Renal pelvis (tissue), 12 donors: ENCODE data around the gene ARRDC2. TPM values are rescaled to one million over a fixed set of nuclear protein-coding genes. Genes with fewer than 3 reads are reported as not detected.

Experiments used
- DNase-seq: peaks from one replicate; pipeline ENCODE4 v3.0.0-alpha.2; 2013
- long read RNA-seq, 16 experiments: transcript quantifications; one replicate each; lab custom pipeline, GENCODE V29; 2026
- polyA plus RNA-seq, 3 donors: library from polyadenylated mRNA; unstranded; fragments of 120-200 nt; gene quantifications; one replicate each; pipeline ENCODE4 v1.2.1, GENCODE V29; 2013; ENCODE audit not compliant: insufficient read length in 3 of 3

ARRDC2 gene
- 1 to 10 TPM; 3.9 to 4.7 (median 4.0) TPM for polyA plus RNA-seq
- long read RNA-seq, donor 1, partial matches to known transcripts, result 0 of 2 reads
- long read RNA-seq, donor 1, other reads (novel, unspliced or antisense), result 0 of 2 reads
- long read RNA-seq, donor 2, result 0 reads
- long read RNA-seq, donor 3, partial matches to known transcripts, result 0 of 2 reads
- long read RNA-seq, donor 3, other reads (novel, unspliced or antisense), result 0 of 2 reads
- long read RNA-seq, donor 4, result 0 reads
- long read RNA-seq, donor 5, partial matches to known transcripts, result 0 of 1 reads
- long read RNA-seq, donor 5, other reads (novel, unspliced or antisense), result 0 of 1 reads
- long read RNA-seq, donor 6, partial matches to known transcripts, result 0 of 2 reads
- long read RNA-seq, donor 6, other reads (novel, unspliced or antisense), result 0 of 2 reads
- long read RNA-seq, donor 7, partial matches to known transcripts, result 0 of 2 reads
- long read RNA-seq, donor 7, other reads (novel, unspliced or antisense), result 0 of 2 reads
- long read RNA-seq, donor 8, result 0 reads
- long read RNA-seq, donor 9, partial matches to known transcripts, result 0 of 1 reads
- long read RNA-seq, donor 9, other reads (novel, unspliced or antisense), result 0 of 1 reads
- long read RNA-seq, donor 10, partial matches to known transcripts, result 0 of 1 reads
- long read RNA-seq, donor 10, other reads (novel, unspliced or antisense), result 0 of 1 reads
- long read RNA-seq, donor 11, partial matches to known transcripts, result 0 of 1 reads
- long read RNA-seq, donor 11, other reads (novel, unspliced or antisense), result 0 of 1 reads
- long read RNA-seq, donor 12, partial matches to known transcripts, result 0 of 1 reads
- long read RNA-seq, donor 12, other reads (novel, unspliced or antisense), result 0 of 1 reads
- long read RNA-seq, donor 13, result 0 reads
- long read RNA-seq, donor 14, result 0 reads
- long read RNA-seq, donor 15, result 0 reads
- long read RNA-seq, donor 16, partial matches to known transcripts, result 0 of 3 reads
- long read RNA-seq, donor 16, other reads (novel, unspliced or antisense), result 0 of 3 reads

DNA sequence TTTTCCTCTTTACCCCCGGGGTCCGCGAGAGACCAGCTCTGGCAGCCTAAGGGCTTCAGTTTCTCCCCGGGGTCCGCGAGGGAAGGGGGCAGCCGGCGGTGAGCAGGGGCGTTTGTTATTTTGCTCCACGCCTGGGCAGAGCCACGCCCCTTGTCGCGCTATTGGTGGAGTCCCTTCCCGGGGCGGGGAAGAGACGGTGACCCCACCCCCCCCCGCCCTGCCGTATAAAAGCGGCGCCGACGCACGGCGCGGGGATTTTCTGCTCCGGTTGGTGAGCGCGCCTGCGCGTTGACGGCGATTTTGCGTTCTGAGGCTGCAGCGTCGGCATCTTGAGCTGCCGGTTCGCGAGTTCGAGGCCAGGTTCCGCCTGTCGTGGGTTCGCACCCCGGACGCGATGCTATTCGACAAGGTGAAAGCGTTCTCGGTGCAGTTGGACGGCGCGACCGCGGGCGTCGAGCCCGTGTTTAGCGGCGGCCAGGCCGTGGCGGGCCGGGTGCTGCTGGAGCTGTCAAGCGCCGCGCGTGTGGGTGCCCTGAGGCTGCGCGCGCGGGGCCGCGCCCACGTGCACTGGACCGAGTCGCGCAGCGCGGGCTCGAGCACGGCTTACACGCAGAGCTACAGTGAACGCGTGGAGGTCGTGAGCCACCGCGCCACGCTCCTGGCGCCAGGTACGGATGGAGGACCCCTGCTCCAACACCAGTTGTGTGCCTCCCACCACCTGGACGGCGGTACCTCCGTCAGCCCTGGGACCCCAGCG lies at the start of gene ARRDC2:
ARRDC2 (plus strand) TSS at position 254 of the 757 bp plus-strand sequence; CDS start at position 395, 141 bp downstream.
- peak; percentile 95 for DNase-seq

DNA sequence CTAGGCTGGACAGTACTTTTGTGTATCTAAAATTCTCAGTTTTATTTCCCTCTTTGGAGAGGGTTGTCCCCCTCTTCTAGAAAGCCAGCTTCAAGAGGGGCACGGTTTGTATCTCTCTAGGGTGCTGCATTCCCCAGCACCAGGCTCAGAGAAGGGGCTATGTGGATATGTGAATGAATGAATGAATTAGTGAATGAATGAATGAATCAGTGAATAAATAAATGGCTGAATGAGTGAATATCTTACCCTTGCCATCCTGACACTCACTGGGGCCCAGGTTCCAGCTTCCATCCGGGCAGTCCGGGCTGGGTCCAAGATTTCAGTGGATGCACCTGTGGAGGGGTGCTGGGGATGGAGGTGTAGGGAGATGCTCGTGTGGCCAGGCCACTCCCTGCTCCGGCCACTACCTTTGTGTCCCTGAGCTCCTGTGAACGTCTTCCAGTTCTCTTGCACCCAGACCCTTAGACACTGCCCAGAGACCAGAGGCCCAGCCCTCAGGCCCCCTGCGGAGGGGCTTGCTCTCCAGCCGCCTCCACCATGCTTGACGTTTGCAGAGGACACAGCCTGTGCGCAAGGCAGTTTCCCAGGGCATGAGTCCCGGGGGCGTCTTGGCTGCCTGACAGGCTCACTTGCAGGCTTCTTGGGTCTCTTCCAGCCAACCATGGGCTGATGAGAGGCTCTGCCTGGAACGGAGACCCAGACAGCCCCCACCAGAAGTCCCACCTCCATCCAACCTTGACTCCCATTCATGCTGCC lies 43.9 kb upstream of the ARRDC2 start:
- DNase-seq, result no peak

DNA sequence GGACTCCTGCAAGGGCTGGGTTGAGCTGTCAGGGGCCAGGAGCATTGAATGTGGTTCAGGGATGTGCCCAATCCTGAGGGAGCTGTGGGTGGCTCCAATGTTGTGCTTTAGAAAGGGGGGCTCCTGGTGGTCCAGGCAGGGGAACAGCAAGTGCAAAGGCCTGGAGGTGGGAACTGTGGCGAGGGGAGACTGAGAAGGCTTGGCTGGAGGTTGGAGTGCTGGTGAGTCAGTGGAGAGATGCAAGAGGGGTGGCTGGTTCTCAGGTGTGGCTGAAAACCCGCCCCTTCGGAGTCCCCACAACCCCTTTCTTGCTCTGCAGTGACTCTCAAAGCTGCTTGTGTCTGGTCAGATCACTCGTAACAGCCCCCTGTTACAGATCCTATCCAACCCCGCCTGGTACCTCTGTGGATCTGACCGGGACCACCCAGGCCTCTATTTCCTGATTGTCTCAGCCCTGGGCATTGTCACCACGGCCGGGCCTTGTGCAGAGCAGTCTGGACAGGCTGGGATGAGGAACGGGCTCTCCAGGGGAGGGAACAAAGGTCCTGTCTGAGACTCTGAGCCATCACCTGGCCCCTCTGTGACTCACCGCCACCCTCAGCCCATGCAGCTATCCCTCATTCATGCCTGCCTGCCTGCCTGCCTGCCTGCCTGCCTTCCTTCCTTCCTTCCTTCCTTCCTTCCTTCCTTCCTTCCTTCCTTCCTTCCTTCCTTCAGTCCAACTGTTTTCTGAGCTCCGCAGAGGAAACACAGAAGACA lies 42.4 kb upstream of the ARRDC2 start:
- DNase-seq, result no peak

DNA sequence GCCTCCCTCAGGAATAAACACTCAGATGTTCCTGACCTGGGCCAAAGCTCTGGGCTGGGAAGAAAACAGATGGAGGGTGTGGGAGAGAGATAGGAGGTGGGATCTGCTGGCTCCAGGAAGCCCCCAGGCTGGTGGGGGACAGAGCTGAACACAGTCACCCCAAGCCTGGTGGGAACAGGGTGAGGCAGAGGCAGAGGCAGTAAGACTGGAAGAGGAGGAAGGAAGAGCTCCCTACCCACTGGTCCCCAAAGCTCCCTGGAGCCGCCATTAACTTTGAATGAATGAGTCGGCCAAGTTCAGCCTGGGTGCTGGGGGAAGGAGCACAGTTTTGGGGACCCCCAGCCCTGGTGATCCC lies 41.9 kb upstream of the ARRDC2 start:
- DNase-seq, result no peak

DNA sequence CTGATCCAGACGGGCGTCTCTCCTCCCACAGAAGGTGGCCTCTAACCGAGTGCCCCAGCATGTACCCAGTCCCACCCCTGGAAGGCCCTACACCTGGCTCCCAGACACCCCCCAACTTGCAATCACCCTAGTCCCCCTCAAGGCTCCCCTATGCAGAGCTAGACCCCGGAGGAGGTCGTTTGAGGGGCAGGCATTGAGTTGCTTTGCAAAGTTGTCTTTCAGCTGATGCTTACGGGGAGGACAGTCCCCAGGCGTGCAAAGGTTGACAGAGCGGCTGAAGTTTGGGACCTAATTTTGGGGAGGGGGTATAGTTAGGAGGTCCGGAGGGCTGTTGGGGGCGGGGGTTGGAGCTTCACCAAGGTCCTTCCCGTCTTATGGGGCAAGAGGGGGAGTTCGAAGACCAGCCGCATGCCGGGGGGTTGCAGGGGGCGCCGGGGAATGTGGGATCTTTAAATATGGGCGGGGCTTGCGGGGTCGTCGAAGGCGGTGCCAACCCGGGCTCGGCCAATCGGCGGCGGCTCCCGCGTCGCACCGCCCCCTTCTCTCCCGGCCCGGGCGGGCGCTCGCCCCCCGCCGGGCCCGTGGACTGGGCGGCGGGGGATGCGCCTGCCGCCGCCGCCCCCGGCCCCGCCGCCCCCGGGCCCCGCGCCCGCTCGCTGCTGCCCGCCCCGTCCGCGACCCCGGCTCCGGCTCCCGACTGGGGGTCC lies 41.3 kb upstream of the ARRDC2 start, which contains the start of gene KCNN1:
KCNN1 (plus strand) TSS at position 558 of the 707 bp plus-strand sequence. CDS start 6,782 bp downstream, outside the sequence.
- DNase-seq, result no peak

DNA sequence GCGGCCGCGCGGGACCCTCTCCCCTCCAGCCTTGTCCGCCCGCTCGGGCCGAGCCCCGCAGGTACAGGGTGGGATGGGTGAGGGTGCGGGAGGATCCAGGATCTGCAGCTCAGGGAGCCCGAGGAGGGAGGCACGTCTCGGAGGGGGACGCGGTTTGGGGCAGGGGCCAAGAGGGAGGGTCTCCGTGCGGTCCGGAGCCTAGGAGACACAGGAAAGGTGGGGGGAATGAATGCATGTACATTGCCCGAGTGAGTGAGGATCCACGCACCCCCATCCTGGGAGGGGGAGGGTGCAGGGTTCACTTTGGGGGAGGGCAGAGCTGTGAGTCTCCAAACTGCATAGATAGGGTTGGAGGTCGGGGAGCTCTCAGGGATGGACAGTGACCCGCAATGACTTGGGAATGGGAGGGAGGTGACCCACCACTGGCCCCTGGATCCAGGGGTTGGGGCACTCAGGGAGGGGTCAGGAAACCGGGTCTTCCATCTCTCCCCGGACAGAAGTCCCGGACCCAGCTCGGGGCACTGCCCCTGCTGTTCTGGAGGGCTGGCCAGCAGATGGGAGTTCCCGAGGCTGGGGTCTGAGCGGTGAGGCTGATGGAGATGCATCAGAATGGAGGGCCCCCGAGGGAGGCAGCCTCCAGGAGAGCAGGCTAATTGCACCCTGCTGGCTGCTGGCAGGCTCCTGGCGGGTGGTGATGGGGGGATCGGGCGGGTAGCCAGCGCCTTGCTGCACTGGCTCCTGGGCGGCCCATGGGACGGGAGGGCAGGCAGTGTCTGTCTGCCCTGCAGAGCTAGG lies 40.5 kb upstream of the ARRDC2 start:
- no peak for DNase-seq

DNA sequence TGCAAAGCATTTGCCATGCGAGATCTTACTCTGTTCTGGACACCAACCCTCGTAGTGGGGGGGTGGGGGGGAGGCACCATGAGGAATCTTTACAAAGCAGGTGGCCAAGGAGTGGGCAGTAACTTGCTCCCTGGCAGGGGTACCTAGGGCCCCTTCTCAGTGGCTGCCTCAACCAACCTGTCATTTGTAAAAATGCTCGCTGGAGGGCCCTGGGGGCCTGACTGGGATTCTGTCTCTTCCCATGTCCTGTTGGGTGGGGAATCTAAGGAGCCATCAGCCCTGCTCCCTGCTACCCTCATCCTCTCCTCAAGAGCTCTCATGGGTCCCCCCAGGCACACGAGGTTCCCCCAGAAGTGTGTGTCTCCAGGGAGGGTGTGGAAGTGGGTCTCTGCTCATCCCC lies 39.6 kb upstream of the ARRDC2 start:
- no peak for DNase-seq

DNA sequence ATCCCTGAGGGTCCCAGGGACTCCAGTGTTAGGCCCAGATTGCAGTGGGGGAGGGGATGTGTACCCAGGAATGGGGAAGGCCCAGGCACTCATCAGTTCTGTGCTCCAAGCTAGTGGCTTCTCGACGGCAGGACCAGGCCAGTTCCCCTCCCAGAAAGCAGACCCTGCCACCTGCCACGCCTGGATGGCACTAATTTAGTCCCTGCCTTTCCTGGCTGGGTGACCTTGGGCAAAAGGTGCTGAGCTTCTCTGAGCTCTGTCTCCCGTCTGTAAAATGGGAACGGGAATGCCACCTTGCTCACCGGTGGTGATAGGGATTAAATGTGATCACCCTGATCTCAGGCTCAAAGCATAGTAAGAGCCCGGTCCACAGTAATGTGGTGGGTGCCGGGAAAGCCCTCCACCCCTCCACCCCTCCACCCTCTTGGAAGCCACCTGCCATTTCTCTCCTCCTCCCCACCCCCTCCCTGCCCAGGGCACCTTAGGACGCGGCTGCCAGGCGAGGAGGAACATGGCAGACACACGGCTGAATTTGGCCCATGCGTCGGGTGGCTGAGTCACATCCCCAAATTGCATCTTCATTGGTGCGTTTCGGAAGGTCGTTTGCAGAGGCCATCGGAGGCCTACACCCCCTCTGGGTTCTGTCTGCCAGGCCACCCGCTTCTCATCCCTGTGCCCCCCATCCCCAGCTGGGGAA lies 38.7 kb upstream of the ARRDC2 start:
- no peak for DNase-seq

DNA sequence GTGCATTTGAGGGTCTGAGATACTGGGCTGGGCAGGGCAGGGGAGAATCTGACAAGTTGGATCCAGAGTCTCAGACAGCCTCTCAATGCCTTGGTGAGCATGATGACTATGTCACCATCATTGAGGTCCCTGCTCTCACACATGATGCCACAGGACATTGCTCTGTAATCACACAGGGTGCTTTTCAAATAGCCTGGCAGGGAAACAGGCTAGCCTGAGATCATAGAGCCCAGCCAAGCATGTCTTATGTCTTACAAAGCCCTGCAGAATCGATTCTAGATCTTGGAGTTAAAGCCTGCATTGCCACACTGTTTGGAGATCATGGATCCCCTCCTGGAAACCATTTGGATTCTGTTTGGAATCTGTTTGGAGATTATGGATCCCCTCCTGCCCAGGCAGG lies 35.7 kb upstream of the ARRDC2 start:
- no peak for DNase-seq

DNA sequence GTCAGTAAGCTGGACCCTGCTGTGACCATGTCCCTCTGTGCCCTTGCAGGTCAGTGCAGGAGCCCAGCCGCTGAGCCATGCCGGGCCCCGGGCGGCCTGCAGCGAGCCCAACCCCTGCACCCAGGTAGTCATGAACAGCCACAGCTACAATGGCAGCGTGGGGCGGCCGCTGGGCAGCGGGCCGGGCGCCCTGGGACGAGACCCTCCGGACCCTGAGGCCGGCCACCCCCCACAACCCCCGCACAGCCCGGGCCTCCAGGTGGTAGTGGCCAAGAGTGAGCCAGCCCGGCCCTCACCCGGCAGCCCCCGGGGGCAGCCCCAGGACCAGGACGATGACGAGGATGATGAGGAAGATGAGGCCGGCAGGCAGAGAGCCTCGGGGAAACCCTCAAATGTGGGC lies 34.2 kb upstream of the ARRDC2 start:
- DNase-seq, result no peak

DNA sequence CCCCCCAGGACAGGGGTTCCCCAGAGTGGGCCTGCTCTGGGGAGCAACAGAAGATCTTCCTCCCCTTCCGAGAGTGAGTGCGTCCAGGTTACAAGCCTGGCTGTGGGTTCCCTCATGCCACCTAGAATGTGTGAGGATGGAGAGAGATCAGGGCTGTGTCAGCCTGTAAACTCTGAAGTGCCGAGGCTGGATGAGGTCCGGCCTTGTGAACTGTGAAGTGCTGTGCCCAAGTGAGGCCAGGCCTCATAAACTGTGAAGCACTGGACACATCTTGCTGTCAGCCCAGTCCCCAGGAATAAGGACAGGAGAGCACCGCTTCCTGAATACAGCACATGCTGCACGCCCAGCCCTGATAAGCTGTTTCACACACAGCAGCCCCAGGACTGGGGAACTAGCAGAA lies 33.4 kb upstream of the ARRDC2 start:
- DNase-seq, result no peak

DNA sequence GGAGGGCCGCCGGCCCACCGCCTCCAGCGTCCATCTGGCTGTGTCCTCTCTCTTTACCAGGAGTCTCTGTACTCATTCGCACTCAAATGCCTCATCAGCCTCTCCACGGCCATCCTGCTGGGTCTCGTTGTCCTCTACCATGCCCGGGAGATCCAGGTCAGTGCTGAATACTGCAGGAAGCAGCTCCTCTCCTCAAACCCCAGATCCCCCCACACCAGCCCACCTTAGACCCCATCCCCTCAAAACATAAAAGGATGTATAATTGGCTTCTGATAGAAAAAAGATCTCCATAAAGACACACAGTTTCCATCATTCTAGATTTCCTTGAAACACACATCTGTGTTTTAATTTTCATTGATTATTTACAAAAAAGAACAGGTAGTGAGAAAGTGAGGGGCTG lies 32.9 kb upstream of the ARRDC2 start:
- DNase-seq, result no peak

DNA sequence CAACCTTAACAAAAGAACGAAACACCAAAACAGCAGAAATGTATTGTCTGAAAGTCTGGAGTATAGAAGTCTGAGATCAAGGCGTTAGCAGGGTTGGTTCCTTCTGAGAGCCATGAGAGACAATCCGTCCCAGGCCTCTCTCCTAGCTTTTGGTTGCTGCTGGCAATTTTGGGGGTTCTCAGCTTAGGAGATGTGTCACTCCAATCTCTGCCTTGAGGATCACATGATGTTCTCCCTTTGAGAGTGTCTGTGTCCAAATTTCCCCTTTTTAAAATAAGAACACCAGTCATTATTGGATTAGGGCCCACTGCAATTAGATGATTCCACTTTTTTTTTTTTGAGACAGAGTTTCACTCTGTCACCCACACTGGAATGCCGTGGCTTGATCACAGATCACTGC lies 30.9 kb upstream of the ARRDC2 start:
- DNase-seq, result no peak

DNA sequence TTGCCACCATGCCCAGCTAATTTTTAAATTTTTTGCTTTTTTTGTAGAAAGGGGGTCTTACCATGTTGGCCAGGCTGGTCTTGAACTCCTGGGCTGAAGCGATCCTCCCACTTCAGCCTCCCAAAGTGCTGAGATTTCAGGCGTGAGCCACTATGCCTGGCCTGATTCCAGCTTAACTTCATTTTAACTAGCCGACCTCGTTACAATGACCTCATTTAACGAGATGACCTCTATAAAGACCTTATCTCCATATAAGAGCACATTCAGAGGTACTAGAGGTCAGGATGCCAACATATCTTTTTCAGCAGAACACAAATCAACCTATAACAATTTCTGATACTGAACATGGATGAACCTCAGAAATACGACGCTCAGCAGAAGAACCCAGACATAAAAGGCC lies 30.5 kb upstream of the ARRDC2 start:
- no peak for DNase-seq

DNA sequence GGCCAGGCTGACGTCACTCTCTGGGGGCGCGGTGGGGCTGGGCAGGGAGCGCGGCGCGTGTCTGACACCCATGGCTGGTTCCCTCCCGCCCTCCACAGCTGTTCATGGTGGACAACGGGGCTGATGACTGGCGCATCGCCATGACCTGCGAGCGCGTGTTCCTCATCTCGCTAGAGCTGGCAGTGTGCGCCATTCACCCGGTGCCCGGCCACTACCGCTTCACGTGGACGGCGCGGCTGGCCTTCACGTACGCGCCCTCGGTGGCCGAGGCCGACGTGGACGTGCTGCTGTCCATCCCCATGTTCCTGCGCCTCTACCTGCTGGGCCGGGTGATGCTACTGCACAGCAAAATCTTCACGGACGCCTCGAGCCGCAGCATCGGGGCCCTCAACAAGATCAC lies 26.4 kb upstream of the ARRDC2 start:
- DNase-seq, result no peak

DNA sequence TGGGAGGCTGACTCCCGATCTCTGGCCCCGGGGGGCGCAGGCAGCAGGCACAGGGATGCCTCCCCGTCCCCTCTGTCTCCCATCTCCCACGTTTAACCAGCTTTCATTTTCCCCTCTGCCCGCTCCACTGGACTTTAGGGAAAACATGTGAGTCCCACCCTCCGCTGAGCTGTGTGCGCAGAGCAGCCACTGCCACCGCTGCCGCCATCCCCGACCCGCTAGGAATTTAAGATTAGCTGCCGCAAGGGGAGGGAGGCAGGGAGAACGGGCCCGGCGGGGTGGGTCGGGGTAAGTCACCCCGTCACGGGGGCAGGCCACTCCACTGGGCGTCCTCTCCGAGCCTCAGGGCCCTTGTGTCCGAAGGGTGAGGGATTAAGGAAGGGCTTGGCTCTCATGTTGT lies 25.5 kb upstream of the ARRDC2 start:
- no peak for DNase-seq

DNA sequence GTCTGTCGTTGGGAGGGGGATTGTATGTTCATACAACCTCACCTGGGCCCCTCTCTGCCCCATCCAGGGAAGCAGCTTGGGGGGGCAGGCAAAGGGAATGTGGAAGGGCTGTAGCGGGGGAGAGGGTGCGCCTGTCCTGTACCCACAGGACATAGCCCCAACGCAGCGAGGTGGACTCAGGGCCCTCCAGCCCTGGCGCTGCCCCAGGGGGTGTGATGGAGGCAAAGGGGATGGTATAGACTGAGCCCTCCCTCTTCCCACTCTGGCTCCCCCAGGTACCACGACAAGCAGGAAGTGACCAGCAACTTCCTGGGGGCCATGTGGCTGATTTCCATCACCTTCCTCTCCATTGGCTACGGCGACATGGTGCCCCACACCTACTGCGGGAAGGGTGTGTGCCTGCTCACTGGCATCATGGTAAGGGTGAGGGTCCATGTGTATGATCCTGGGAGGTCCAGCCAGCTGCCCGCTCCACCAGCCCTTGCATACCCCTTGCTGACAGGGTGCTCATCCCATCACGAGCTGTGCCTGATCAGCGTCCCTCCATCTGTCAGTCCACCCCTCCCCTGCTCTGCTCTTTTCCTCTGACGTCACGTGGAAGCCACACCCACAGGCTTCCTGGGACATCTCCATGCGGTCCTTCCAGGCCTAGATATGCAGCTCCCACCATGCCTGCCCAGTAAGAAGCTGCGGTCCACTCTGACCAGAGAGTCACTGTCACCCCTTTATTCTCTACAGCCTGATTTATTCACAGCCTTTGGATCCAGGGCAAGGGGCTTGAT lies 22.7 kb upstream of the ARRDC2 start:
- no peak for DNase-seq
